H1 (cell line): ENCODE results near the gene SSUH2. TPM values are rescaled to one million over a fixed set of nuclear protein-coding genes. Genes with fewer than 3 reads are reported as not detected.
A peak's percentile ranks its signal among the peaks of the same experiment; 100 is the strongest.

Source experiments
- E2F6 ChIP-seq: IDR thresholded peaks from 2 replicates; pipeline ENCODE4 v1.6.1; 2012; ENCODE audit warnings: inconsistent platforms
- EGR1 ChIP-seq: IDR thresholded peaks from 2 replicates; pipeline ENCODE4 v1.6.1; 2011; ENCODE audit warnings: low read depth, low read length, borderline replicate concordance
- EP300 ChIP-seq, 2 experiments: IDR thresholded peaks; 1 replicate in 1 of 2; 2 replicates in 1 of 2; pipeline ENCODE4 v1.6.1; 2011 to 2012; ENCODE audit warnings: low read depth in 2 of 2, low read length in 2 of 2, mild to moderate bottlenecking in 2 of 2, borderline replicate concordance in 1 of 2, inconsistent platforms in 1 of 2, moderate library complexity in 1 of 2
- GABPA ChIP-seq: IDR thresholded peaks from 2 replicates; pipeline ENCODE4 v1.6.1; 2011; ENCODE audit warnings: mild to moderate bottlenecking, low read length, moderate library complexity, borderline replicate concordance; ENCODE audit not compliant: insufficient read depth
- HDAC2 ChIP-seq, 2 experiments: fragments of 300-600 bp in 1 of 2; sonication (generic) in 1 of 2; IDR thresholded peaks; 2 replicates each; pipeline ENCODE4 v1.6.1; 2011 to 2012; ENCODE audit warnings: low read depth in 2 of 2, low read length in 2 of 2, mild to moderate bottlenecking in 2 of 2, moderate library complexity in 2 of 2, borderline replicate concordance in 1 of 2, inconsistent platforms in 1 of 2
- MAFK ChIP-seq: IDR thresholded peaks from 2 replicates; pipeline ENCODE4 v1.6.1; 2012; ENCODE audit warnings: low read depth, mild to moderate bottlenecking, improper control_type of control experiment, low read length
- RAD21 ChIP-seq, 2 experiments: IDR thresholded peaks in 1 of 2; conservative IDR thresholded peaks in 1 of 2; 2 replicates each; pipeline ENCODE4 v1.6.1; 2011; ENCODE audit warnings: low read depth in 2 of 2, low read length in 2 of 2, improper control_type of control experiment in 1 of 2, inconsistent platforms in 1 of 2, mild to moderate bottlenecking in 1 of 2, moderate library complexity in 1 of 2
- RFX5 ChIP-seq: IDR thresholded peaks from 2 replicates; pipeline ENCODE4 v1.6.1; 2011; ENCODE audit warnings: low read depth, low read length, improper control_type of control experiment, borderline replicate concordance
- SP1 ChIP-seq: IDR thresholded peaks from 2 replicates; pipeline ENCODE4 v1.6.1; 2011; ENCODE audit warnings: low read depth, low read length
- polyA plus RNA-seq, 7 experiments: library from polyadenylated mRNA; depleted of rRNA in 3 of 7; stranded (reverse) in 5 of 7; unstranded in 2 of 7; fragments of >200 nt in 5 of 7; fragments of 200-250 nt in 2 of 7; gene quantifications; 1 replicate in 5 of 7; 2 replicates in 1 of 7; 4 replicates in 1 of 7; pipeline versions ENCODE4 v1.2.1 to v1.2.3, GENCODE V29; 2011 to 2013; ENCODE audit warnings: missing spikeins in 2 of 7, mixed read lengths in 2 of 7
- total RNA-seq: library from RNA; stranded (reverse); fragmentation: NEBNext Ultra II Directional; extraction: Animal tissue kit (Norgen Biotek cat#: 25700); gene quantifications from 2 replicates; pipeline ENCODE4 v1.2.1, GENCODE V29; 2021
- TF ChIP-seq, protein P1 (sequence below), 3 experiments: IDR thresholded peaks; 1 replicate in 2 of 3; 2 replicates in 1 of 3; pipeline versions ENCODE4 v1.5.1 to v1.6.1; 2011; ENCODE audit warnings: low read length in 3 of 3, mild to moderate bottlenecking in 3 of 3, inconsistent platforms in 2 of 3, low read depth in 1 of 3, moderate library complexity in 1 of 3; ENCODE audit not compliant: insufficient read depth in 1 of 3; ENCODE audit errors: control extremely low read depth in 1 of 3

The SSUH2 gene
- total and polyA plus RNA-seq, 2 of the 8 experiments (the other 6 are each of a cell fraction or from before 2014, with no cell fraction given): 0.62 to 0.69 TPM

- TF ChIP-seq EP300 (IDR thresholded peaks at IDR 0.05; ENCODE audit: borderline replicate concordance in 1 of 2, low read depth in 2 of 2, low read length in 2 of 2) (no peak), HDAC2 (IDR thresholded peaks at IDR 0.05; ENCODE audit: borderline replicate concordance in 1 of 2, low read depth in 2 of 2, low read length in 2 of 2) (0 out of 4 replicates have a peak, but pooled peaks of 1 of the 2 experiments have one; percentile 13), RAD21 (IDR thresholded peaks at IDR 0.05 in 1 of 2, conservative IDR thresholded peaks at IDR 0.05 in 1 of 2; ENCODE audit: low read depth in 2 of 2, low read length in 2 of 2) (peak; percentile 67 to 76), MAFK (no peak), EGR1 (no peak), RFX5 (no peak), E2F6 (no peak), GABPA (no peak), SP1 (no peak)
- TF ChIP-seq, protein P1, sequence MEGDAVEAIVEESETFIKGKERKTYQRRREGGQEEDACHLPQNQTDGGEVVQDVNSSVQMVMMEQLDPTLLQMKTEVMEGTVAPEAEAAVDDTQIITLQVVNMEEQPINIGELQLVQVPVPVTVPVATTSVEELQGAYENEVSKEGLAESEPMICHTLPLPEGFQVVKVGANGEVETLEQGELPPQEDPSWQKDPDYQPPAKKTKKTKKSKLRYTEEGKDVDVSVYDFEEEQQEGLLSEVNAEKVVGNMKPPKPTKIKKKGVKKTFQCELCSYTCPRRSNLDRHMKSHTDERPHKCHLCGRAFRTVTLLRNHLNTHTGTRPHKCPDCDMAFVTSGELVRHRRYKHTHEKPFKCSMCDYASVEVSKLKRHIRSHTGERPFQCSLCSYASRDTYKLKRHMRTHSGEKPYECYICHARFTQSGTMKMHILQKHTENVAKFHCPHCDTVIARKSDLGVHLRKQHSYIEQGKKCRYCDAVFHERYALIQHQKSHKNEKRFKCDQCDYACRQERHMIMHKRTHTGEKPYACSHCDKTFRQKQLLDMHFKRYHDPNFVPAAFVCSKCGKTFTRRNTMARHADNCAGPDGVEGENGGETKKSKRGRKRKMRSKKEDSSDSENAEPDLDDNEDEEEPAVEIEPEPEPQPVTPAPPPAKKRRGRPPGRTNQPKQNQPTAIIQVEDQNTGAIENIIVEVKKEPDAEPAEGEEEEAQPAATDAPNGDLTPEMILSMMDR (IDR thresholded peaks at IDR 0.05; ENCODE audit: control extremely low read depth in 1 of 3, insufficient read depth in 1 of 3, low read depth in 1 of 3, low read length in 3 of 3): peak; percentile 66 to 80 (median 76)
- TF ChIP-seq, all 59 proteins: peak for 5
Measured at GRCh38 chr3:8663177-8664061, 18.8 kb upstream of the SSUH2 start (continued).
